GM12892 (cell line): ENCODE results near the gene NOPCHAP1.

Source experiments
- POLR2A ChIP-seq: IDR thresholded peaks from 2 replicates; pipeline ENCODE4 v1.6.1; 2011; ENCODE audit warnings: low read depth, low read length, control low read depth
- POLR2AphosphoS5 ChIP-seq: IDR thresholded peaks from 2 replicates; pipeline ENCODE4 v1.6.1; 2011; ENCODE audit warnings: low read depth, low read length, control low read depth

GRCh38 chr12:104973250-104973649, 12.9 kb upstream of the NOPCHAP1 start:
- TF ChIP-seq POLR2AphosphoS5, result no peak
- no peak for TF ChIP-seq POLR2A
